ENCODE data around the gene DYRK4. TPM values are rescaled to one million over a fixed set of nuclear protein-coding genes. Genes with fewer than 3 reads are reported as not detected.

The DYRK4 gene
- total RNA-seq, 1 experiment from 2014 or later = 8.8 TPM

Other genes with a start within 250 kb of the DYRK4 start
- 14.4 to 26.7 TPM (median 18.0 TPM) in 3 replicates for gene TIGAR, start 241.0 kb upstream of the DYRK4 start, total RNA-seq (2021)
- gene FGF23, start 182.5 kb upstream of the DYRK4 start, total RNA-seq (2021) = 0.24 to 0.82 TPM (median 0.60 TPM) in 3 replicates
- gene FGF6, start 116.4 kb upstream of the DYRK4 start, total RNA-seq (2021) = not detected in 3 replicates
- gene RAD51AP1, start 23.3 kb upstream of the DYRK4 start, total RNA-seq (2021) = 39.4 to 45.2 TPM (median 41.9 TPM) in 3 replicates
- 1.8 to 2.6 TPM (median 1.9 TPM) in 3 replicates for gene AKAP3, start 86.8 kb downstream of the DYRK4 start, total RNA-seq (2021)
- gene NDUFA9, start 86.9 kb downstream of the DYRK4 start, total RNA-seq (2021) = 65.8 to 97.8 TPM (median 71.4 TPM) in 3 replicates
- 6.0 to 8.8 TPM (median 7.2 TPM) in 3 replicates for gene GALNT8, start 158.2 kb downstream of the DYRK4 start, total RNA-seq (2021)